Stimulated activated CD8-positive, alpha-beta memory T cell treated with anti-CD3 and anti-CD28 coated beads, Interleukin-2, amount 100 ng/mL, for 1 hour (primary cell): ENCODE measurements around the gene ANKS1B.

Source experiments
- DNase-seq, 2 donors: peaks; one replicate each; pipeline ENCODE4 v3.0.0-alpha.2; 2020; ENCODE audit warnings: low read depth in 2 of 2

Gene ANKS1B

GRCh38 chr12:98735821-98736220, 1248.9 kb downstream of the ANKS1B start:
- DNase-seq: no peak

DNA sequence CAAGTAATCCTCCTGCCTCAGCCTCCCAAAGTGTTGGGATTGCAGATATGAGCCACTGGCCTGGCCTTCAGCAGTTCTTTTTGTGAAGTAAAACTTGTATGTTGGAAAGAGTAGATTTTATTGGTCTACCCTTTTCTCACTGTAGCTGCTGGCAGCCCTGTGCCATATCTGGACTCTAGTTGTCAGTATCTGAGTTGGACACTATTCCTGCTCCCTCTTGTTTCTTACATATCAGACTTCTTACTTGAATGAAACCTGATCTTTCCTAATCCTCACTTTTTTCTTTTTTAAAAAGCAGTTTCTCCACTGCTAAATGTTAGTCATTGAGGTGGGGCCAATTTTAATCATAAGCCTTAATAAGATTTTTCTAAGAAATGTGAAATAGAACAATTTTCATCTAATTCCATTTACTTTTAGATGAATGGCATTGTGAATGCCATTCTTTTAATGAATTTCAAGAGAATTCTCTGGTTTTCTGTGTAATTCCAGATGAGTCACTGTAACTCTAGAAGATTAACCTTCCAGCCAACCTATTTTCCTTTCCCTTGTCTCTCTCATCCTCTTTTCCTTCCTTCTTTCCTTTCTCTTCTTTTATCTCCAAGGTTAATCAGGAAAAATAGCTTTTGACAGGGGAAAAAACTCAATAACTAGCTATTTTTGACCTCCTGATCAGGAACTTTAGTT, 1250.9 kb downstream of the ANKS1B start:
- DNase-seq: no peak

DNA sequence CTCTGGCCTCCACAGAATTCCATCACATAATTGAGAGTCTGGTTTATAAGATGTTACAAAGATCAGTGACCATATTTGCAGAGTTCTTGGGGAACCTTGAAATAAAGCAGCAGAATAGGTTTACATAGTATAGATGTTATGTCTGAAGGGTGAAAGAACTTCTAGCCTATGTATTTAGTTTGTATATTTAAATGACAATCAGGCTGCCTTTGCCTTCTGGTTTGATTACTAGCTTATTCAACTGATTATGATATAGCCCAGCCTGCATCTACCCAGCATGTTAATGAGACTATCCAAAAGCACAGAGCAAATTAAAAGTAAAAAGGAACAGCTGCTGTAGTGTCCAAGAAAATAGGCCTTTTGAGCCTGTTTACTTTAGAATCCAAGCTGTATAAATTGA, 1254.3 kb downstream of the ANKS1B start:
- no peak for DNase-seq

GRCh38 chr12:98727196-98727595, 1257.5 kb downstream of the ANKS1B start:
- no peak for DNase-seq

GRCh38 chr12:98725476-98726247, 1259.1 kb downstream of the ANKS1B start:
- no peak for DNase-seq

- no peak for DNase-seq
Observed at GRCh38 chr12:98724384-98725155, 1260.2 kb downstream of the ANKS1B start.

DNA sequence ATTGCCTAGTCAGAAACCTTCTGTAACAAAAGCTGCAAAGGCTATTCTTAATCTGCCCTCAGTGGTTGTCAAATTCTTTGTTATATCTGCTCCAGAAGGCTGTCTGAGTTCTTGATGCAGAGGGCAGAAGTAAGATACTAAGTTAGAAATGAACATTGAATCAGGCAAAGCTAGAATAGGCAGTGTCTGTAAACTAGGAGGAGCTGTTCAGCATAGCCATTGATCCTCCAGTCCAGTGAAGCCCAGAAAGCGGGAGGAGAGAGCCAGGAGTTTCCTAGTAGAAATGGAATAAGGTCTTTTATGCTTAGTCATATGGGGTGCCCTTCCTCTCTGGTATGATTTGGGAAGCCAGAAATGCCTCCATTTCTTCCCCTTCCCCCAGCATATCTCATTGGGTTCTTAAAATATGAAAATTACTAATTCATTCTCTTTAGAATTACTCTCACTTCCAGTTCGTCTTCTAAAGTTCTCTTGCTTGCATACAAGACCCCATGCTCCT, 1263.5 kb downstream of the ANKS1B start:
- no peak for DNase-seq

DNA sequence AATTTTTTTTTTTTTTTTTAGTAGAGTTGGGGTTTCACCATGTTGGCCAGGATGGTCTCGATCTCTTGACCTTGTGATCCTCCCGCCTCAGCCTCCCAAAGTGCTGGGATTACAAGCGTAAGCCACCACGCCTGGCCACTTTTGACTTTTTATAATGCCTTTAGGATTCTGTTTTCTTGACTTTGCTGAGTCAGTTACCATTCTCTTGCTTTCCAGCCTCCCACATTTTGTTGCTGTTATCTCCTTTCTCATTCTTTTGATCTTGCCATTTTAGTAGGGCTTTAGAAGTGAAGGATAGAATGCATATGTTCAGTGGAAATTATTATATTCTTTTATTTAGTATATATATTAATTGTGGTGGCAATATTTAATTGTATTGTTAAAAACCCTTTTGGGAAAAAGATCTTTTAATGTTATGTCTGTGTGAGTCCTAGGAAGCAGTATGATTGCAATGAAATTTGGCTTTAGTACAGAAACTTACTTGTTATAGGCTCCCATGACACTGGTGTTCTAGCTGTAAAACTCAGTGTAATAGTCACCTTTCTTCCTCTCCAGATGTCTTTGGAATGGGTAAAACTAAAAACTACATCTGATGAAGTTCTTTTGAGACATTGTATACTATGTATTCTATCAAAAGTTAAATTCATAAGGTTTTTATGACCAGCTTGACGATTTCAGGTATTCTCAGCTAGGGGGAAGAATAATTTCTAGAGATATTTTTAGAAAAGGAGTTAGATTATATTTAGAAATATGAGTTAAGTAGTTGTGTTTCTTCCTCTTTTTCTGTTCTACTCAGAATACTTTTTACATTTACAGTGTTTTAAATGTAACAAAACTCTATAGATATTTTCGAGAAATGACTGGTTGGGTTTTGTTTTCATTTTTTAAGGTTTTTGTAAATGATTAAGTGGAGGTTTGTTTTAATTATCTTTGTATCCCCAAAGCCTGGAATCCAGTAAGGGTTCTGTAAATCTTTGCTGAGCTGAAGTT, 1264.9 kb downstream of the ANKS1B start:
- no peak for DNase-seq

DNA sequence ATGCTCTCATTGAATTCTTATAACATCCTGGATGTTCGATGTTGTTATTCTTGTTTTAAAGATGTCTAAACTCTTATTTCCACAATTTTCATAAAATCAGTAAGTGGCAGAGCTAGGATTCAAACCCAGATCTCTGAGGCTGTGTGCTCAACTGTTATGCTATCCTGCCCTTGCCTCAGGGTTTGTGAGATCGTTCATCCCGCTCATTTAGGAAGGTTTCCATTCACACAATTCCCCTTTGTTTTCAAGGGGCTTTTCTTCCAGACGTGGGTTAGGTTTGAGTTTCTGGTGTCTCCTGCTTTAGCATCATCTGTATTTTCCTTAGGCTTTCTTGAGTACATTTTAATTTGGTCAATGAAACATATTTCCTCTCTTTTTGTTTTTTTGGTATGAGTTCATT, 1270.3 kb downstream of the ANKS1B start:
- DNase-seq: no peak

GRCh38 chr12:98709022-98709421, 1275.7 kb downstream of the ANKS1B start:
- no peak for DNase-seq

DNA sequence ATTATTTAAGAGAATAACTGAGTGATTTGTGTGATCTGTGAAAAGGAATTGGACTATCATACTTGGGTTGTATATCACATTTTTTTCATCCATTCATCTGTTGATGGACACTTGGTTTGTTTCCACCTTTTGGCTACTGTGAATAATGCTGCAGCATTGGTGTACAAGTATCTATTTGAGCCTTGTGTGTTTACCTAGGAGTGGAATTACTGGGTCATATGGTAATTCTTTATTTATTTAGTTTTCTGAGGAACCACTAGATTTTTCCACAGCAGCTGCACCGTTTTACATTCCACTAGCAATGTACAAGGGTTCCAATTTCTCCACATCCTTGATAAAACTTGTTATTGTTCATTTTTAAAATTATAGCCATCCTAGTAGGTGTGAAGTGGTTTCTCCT, 1283.6 kb downstream of the ANKS1B start:
- DNase-seq: no peak

DNA sequence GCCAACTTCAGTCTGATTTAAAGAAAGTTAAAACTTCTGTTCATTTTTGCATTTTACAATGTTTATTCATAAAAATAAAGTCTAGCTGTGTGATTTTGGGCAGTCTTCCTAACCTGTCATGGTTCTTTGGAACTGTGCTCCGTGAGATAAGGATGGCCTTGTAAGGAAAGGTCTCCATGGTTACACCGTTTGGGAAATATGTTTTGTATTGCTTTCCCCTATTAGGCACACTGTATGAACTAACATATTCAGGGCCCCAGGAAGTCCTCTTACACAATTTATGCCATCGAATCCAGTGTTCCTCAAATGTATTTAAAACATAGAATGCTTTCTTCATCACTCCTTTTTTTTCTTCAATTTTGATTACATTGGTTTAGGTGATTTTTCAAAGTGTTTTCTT, 1285.2 kb downstream of the ANKS1B start:
- no peak for DNase-seq

DNA sequence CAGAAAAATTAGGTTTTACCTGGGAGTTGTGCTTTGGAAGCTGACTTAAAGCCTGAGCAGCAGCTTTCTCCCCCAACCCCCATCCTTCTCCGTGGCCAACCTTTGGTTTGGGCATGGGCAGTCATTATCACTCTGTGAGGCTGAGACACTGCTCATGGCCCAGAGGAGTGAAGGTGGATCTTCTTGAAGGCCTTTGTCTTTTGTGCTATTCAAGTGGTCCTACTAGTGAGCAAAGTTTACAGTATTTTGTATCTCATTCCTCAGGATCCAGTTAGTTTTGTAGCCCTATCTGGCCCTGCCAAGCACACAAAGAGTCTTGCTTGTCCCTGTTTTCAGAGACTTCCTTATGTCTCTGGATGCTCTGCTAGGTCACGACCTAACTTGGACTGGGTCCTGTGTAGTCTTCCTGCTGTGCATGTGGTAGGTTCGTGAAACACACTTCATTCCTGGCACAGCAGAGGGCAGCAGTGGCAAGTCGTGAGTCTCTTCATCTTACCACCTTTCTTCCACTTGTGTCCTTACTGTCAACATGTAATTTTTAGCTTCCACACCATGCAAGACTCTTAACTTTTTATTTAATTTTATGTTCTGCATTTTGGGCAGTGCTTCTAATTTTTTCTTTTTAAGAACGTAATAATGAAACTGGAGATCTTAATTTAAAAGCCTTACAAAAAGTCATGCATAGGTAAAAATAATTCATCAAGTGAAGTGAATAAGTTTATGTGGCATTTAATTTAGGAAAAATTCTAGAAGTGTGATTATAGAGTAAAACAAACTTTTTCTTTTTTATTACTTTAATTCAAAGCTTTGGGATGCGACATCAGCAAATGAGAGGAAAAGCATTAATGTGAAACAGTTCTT, 1285.9 kb downstream of the ANKS1B start:
- DNase-seq: no peak

DNA sequence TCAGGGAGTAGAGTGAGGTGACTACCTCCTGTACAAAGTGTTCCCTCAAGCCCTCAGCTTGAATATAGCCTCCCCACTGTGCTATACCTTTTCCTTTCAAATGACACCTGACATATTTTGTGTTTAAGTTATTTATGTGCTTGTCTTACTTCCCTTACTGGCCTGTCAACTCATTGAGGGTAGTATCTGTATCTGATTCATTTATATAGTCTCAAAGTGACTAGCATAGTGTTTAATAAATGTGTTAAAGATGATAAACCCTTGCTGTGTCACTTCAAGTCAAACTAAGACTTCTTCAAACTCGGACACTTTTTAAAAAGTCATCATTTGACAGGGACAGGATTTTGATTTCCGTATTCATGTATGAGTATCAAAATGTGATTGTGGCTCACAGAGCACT, 1287.5 kb downstream of the ANKS1B start:
- DNase-seq: no peak

DNA sequence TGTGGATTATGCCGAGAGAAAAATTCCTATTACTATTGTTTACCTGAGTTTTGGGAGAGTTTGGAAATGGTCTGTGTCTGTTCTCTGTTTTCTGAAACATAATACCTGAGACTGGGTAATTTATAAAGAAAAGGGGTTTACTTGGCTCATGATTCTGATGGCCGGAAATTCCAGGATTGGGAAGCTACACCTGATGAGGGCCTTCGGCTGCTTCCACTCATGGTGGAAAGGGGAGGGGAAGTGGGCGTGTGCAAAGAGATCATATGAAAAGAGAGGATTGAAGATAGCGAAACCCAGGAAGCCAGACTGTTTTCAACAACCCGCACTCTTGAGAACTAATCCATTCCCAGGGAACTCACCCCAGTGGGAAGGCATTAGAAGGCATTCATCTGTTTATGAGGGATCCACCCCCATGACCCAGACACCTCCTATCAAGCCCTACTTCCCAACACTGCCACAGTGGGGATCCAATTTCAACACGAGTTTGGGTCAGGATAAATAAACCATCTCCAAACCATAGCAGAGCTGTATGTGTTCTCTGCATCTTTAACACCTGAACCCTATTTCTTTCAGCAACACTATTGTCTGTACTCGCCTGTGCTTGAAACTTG, 1288.6 kb downstream of the ANKS1B start:
- no peak for DNase-seq

DNA sequence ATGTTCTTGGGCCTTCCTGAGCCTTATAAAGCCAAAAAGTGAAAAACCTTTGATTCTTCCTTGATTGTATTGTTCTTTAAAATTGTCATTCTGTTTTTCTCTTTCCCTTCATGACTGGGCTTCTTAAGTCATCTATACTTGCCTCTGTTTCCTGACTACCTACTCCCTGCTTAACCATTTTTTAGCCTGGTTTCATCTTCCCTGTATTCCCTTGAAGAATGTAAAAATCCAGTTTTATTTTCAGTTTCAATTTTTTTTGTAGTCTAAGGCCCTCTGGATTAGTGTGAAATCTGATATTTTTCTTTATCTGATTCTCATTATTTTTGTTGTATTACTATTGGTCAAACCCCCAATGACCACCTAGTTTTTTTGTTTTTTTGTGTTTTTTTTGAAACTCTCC, 1293.4 kb downstream of the ANKS1B start:
- DNase-seq: no peak

- no peak for DNase-seq
Observed at GRCh38 chr12:98686603-98687002, 1298.1 kb downstream of the ANKS1B start.
